Uterus (tissue), 2 donors: Measurements from ENCODE around the gene CCT5.

Experiments used
- POLR2A ChIP-seq, 2 donors: fragments of 450-650 bp; IDR thresholded peaks; one replicate each; pipeline ENCODE4 v1.6.1; 2016; ENCODE audit warnings: antibody characterized with exemption in 2 of 2, mild to moderate bottlenecking in 1 of 2, moderate library complexity in 1 of 2
- TF ChIP-seq, protein P1 (sequence below), 4 experiments: fragments of 200-600 bp in 2 of 4; fragments of 450-650 bp in 2 of 4; sonication (generic) in 2 of 4; IDR thresholded peaks; one replicate each; pipeline ENCODE4 v1.5.1; 2016 to 2019; ENCODE audit warnings: antibody characterized with exemption in 4 of 4, mild to moderate bottlenecking in 2 of 4, moderate library complexity in 1 of 4

DNA sequence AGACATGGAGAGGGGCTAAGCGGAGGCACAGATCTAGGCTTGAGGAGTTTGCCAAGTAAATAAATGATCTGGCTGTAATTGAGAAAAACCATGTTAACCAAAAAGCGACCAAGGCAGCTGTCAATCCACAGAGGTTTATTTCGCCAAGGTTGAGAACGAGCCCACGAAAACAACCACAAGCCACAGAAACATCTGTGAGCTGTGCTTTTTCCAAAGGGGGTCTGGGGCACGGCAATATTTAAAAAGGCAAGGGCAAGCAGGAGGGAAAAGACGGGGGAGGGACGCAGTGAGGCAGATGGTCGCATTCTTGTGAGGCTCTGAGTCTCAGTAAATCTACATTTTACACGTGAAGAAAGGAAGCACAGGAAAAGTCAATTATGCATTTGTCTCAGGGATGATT, 25.4 kb downstream of the CCT5 start:
- no peak for TF ChIP-seq POLR2A (IDR thresholded peaks at IDR 0.05)
- TF ChIP-seq, protein P1, sequence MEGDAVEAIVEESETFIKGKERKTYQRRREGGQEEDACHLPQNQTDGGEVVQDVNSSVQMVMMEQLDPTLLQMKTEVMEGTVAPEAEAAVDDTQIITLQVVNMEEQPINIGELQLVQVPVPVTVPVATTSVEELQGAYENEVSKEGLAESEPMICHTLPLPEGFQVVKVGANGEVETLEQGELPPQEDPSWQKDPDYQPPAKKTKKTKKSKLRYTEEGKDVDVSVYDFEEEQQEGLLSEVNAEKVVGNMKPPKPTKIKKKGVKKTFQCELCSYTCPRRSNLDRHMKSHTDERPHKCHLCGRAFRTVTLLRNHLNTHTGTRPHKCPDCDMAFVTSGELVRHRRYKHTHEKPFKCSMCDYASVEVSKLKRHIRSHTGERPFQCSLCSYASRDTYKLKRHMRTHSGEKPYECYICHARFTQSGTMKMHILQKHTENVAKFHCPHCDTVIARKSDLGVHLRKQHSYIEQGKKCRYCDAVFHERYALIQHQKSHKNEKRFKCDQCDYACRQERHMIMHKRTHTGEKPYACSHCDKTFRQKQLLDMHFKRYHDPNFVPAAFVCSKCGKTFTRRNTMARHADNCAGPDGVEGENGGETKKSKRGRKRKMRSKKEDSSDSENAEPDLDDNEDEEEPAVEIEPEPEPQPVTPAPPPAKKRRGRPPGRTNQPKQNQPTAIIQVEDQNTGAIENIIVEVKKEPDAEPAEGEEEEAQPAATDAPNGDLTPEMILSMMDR (IDR thresholded peaks at IDR 0.05), result no peak
